Trophoblast cell (in vitro differentiated cells and primary cell): ENCODE results near the gene MYO1B.

Source experiments
- DNase-seq, 2 donors: peaks; one replicate each; pipeline ENCODE4 v3.0.0-alpha.2; 2016
- H2AFZ ChIP-seq: 2 replicates; pipeline ENCODE4 v1.6.1; 2013; ENCODE audit warnings: low read length, moderate library complexity, mild to moderate bottlenecking; ENCODE audit not compliant: insufficient read depth, poor library complexity
- H2AK5ac ChIP-seq: 2 replicates; pipeline ENCODE4 v1.6.1; 2013; ENCODE audit warnings: mild to moderate bottlenecking, low read length
- H2BK120ac ChIP-seq: 2 replicates; pipeline ENCODE4 v1.6.1; 2013; ENCODE audit warnings: low read length, mild to moderate bottlenecking, moderate library complexity; ENCODE audit not compliant: insufficient read depth, poor library complexity
- H2BK12ac ChIP-seq: 2 replicates; pipeline ENCODE4 v1.6.1; 2013; ENCODE audit warnings: mild to moderate bottlenecking, low read length, moderate library complexity
- H2BK5ac ChIP-seq: 2 replicates; pipeline ENCODE4 v1.6.1; 2013; ENCODE audit warnings: low read length, low read depth, moderate library complexity, mild to moderate bottlenecking; ENCODE audit not compliant: poor library complexity
- H3K14ac ChIP-seq: 2 replicates; pipeline ENCODE4 v1.6.1; 2013; ENCODE audit warnings: mild to moderate bottlenecking, low read length
- H3K18ac ChIP-seq: 2 replicates; pipeline ENCODE4 v1.6.1; 2013; ENCODE audit warnings: mild to moderate bottlenecking, low read length
- H3K23ac ChIP-seq: 2 replicates; pipeline ENCODE4 v1.6.1; 2013; ENCODE audit warnings: low read length
- H3K27ac ChIP-seq: 2 replicates; pipeline ENCODE4 v1.5.1; 2013; ENCODE audit warnings: low read depth, mild to moderate bottlenecking, inconsistent platforms, low read length, moderate library complexity
- H3K27me3 ChIP-seq: 2 replicates; pipeline ENCODE4 v1.6.1; 2013; ENCODE audit warnings: inconsistent platforms, mild to moderate bottlenecking, low read length, moderate library complexity; ENCODE audit not compliant: insufficient read depth
- H3K36me3 ChIP-seq, 2 experiments: 1 replicate in 1 of 2; 2 replicates in 1 of 2; pipeline ENCODE4 v1.6.1; 2013; ENCODE audit warnings: low read length in 2 of 2, mild to moderate bottlenecking in 2 of 2, moderate library complexity in 1 of 2; ENCODE audit not compliant: insufficient read depth in 2 of 2, control insufficient read depth in 1 of 2
- H3K4ac ChIP-seq: 2 replicates; pipeline ENCODE4 v1.6.1; 2013; ENCODE audit warnings: low read depth, mild to moderate bottlenecking, low read length, moderate library complexity
- H3K4me1 ChIP-seq, 2 experiments: 1 replicate in 1 of 2; 2 replicates in 1 of 2; pipeline ENCODE4 v1.6.1; 2013; ENCODE audit warnings: low read length in 2 of 2, mild to moderate bottlenecking in 2 of 2, moderate library complexity in 1 of 2; ENCODE audit not compliant: insufficient read depth in 2 of 2, control insufficient read depth in 1 of 2
- H3K4me2 ChIP-seq: 2 replicates; pipeline ENCODE4 v1.6.1; 2013; ENCODE audit warnings: inconsistent platforms, mild to moderate bottlenecking, low read length, moderate library complexity
- H3K4me3 ChIP-seq: 2 replicates; pipeline ENCODE4 v1.5.1; 2013; ENCODE audit warnings: mild to moderate bottlenecking, low read depth, low read length, inconsistent platforms
- H3K79me1 ChIP-seq: one replicate; pipeline ENCODE4 v1.6.1; 2013; ENCODE audit warnings: low read length
- H3K79me2 ChIP-seq: 2 replicates; pipeline ENCODE4 v1.6.1; 2013; ENCODE audit warnings: low read length, mild to moderate bottlenecking; ENCODE audit not compliant: control insufficient read depth, insufficient read depth, poor library complexity
- H3K9ac ChIP-seq: 2 replicates; pipeline ENCODE4 v1.6.1; 2013; ENCODE audit warnings: mild to moderate bottlenecking, low read length
- H3K9me3 ChIP-seq: 2 replicates; pipeline ENCODE4 v1.6.1; 2013; ENCODE audit warnings: low read depth, mild to moderate bottlenecking, control low read depth, inconsistent platforms, low read length; ENCODE audit not compliant: insufficient read depth
- H4K12ac ChIP-seq: 2 replicates; pipeline ENCODE4 v1.6.1; 2013; ENCODE audit warnings: low read depth, mild to moderate bottlenecking, low read length, moderate library complexity
- H4K8ac ChIP-seq: 2 replicates; pipeline ENCODE4 v1.6.1; 2013; ENCODE audit warnings: low read depth, mild to moderate bottlenecking, low read length, moderate library complexity
- H4K91ac ChIP-seq: one replicate; pipeline ENCODE4 v1.6.1; 2013; ENCODE audit warnings: low read depth, mild to moderate bottlenecking, low read length, moderate library complexity
- WGBS: extraction: QIAGEN DNeasy Blood & Tissue Kit; methylation state at CpG from one replicate; pipeline ENCODE4 v1.1.7; 2013; ENCODE audit warnings: missing lambda C conversion rate; ENCODE audit not compliant: insufficient read length, insufficient coverage; ENCODE audit errors: extremely low coverage; 5-methylcytosine and 5-hydroxymethylcytosine counted together

The MYO1B gene

DNA sequence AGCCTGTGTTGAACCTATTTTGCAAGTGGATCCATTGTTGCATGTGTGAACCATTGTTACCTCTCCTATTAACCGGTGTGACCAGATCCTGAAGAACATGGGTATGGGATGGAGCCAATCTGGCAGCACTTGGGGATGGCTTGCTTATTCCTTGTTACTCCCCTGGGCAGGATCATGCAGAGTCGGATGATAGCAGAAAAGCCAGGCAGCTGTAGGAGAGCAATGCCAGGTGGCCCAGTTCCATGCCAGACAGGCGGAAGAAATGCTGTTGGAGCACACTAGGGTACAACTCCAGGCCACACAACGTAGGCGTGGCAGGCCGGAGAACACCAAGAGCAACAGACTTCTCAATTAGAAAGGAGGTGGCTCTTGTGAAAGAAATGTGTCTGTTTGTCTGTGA is 16.3 kb upstream of the MYO1B start:
- no peaks in the 10 kb centered on the region for H3K79me2 ChIP-seq
- H4K12ac ChIP-seq: no peak overlapping the region
- no peak overlapping the region for H2BK5ac ChIP-seq
- peaks cover 0 to 2% of the 10 kb centered on the region in 2 experiments for H3K4me1 ChIP-seq
- no peak overlapping the region for H3K4ac ChIP-seq
- no peak overlapping the region for H2AFZ ChIP-seq
- DNase-seq: no peak
- no peak overlapping the region for H3K14ac ChIP-seq
- H3K9me3 ChIP-seq: no peaks in the 10 kb centered on the region
- H3K36me3 ChIP-seq: no peaks in the 10 kb centered on the region
- no peak overlapping the region for H3K18ac ChIP-seq
- no peaks in the 10 kb centered on the region for H3K79me1 ChIP-seq
- H3K9ac ChIP-seq: no peak overlapping the region
- no peak overlapping the region for H3K27ac ChIP-seq
- no peak overlapping the region for H2BK12ac ChIP-seq
- no peak overlapping the region for H4K91ac ChIP-seq
- no peak overlapping the region for H2BK120ac ChIP-seq
- H2AK5ac ChIP-seq: no peak overlapping the region
- no peak overlapping the region for H3K23ac ChIP-seq
- no CpG with 5 or more reads among the region's 6 CpGs for WGBS
- no peak overlapping the region for H3K4me3 ChIP-seq
- H3K27me3 ChIP-seq: no peaks in the 10 kb centered on the region
- H4K8ac ChIP-seq: no peak overlapping the region
- no peak overlapping the region for H3K4me2 ChIP-seq

GRCh38 chr2:191230174-191230573 is 15.0 kb upstream of the MYO1B start:
- peaks cover 0 to 2% of the 10 kb centered on the region in 2 experiments for H3K4me1 ChIP-seq
- H3K79me2 ChIP-seq: no peaks in the 10 kb centered on the region
- no peak overlapping the region for H2AK5ac ChIP-seq
- H3K9ac ChIP-seq: no peak overlapping the region
- no peak overlapping the region for H2BK120ac ChIP-seq
- no peak overlapping the region for H4K8ac ChIP-seq
- no peak overlapping the region for H3K4me2 ChIP-seq
- H2AFZ ChIP-seq: no peak overlapping the region
- no peaks in the 10 kb centered on the region for H3K27me3 ChIP-seq
- no peak overlapping the region for H3K4ac ChIP-seq
- no peak overlapping the region for H2BK5ac ChIP-seq
- no peaks in the 10 kb centered on the region for H3K9me3 ChIP-seq
- no peak overlapping the region for H3K4me3 ChIP-seq
- H3K27ac ChIP-seq: no peak overlapping the region
- no peaks in the 10 kb centered on the region for H3K36me3 ChIP-seq
- H4K12ac ChIP-seq: no peak overlapping the region
- H3K23ac ChIP-seq: peak overlapping the region; percentile 77
- no CpG with 5 or more reads among the region's 5 CpGs for WGBS
- H4K91ac ChIP-seq: no peak overlapping the region
- no peaks in the 10 kb centered on the region for H3K79me1 ChIP-seq
- H3K14ac ChIP-seq: no peak overlapping the region
- no peak for DNase-seq
- no peak overlapping the region for H3K18ac ChIP-seq
- H2BK12ac ChIP-seq: no peak overlapping the region

- H3K9me3 ChIP-seq: no peaks in the 10 kb centered on the region
- H3K14ac ChIP-seq: no peak overlapping the region
- no peaks in the 10 kb centered on the region for H3K79me2 ChIP-seq
- no CpG with 5 or more reads among the region's 2 CpGs for WGBS
- no peak overlapping the region for H2BK12ac ChIP-seq
- no peak overlapping the region for H4K91ac ChIP-seq
- H3K79me1 ChIP-seq: no peaks in the 10 kb centered on the region
- no peak overlapping the region for H4K12ac ChIP-seq
- H3K4me3 ChIP-seq: no peak overlapping the region
- H3K4ac ChIP-seq: no peak overlapping the region
- DNase-seq: peak in 1 of 2 donors; percentile 21
- peaks cover 0 to 2% of the 10 kb centered on the region in 2 experiments for H3K4me1 ChIP-seq
- H2AK5ac ChIP-seq: no peak overlapping the region
- H2AFZ ChIP-seq: no peak overlapping the region
- no peak overlapping the region for H3K18ac ChIP-seq
- no peak overlapping the region for H2BK5ac ChIP-seq
- H3K27me3 ChIP-seq: no peaks in the 10 kb centered on the region
- H2BK120ac ChIP-seq: no peak overlapping the region
- H3K23ac ChIP-seq: no peak overlapping the region
- no peaks in the 10 kb centered on the region for H3K36me3 ChIP-seq
- H3K9ac ChIP-seq: no peak overlapping the region
- H4K8ac ChIP-seq: no peak overlapping the region
- H3K4me2 ChIP-seq: no peak overlapping the region
- no peak overlapping the region for H3K27ac ChIP-seq
Measured at GRCh38 chr2:191231995-191232394, 13.2 kb upstream of the MYO1B start.

GRCh38 chr2:191233533-191233932 is 11.7 kb upstream of the MYO1B start:
- Histone ChIP-seq H3K27ac (no peak overlapping the region), H3K14ac (no peak overlapping the region), H3K27me3 (no peaks in the 10 kb centered on the region), H4K8ac (no peak overlapping the region), H4K91ac (no peak overlapping the region), H3K18ac (no peak overlapping the region), H3K23ac (no peak overlapping the region), H2AK5ac (no peak overlapping the region), H3K4me3 (no peak overlapping the region), H3K9me3 (no peaks in the 10 kb centered on the region), H3K4ac (no peak overlapping the region), H2BK120ac (no peak overlapping the region), H4K12ac (no peak overlapping the region), H3K79me2 (no peaks in the 10 kb centered on the region), H3K9ac (no peak overlapping the region), H3K4me1 (peaks cover 0 to 2% of the 10 kb centered on the region in 2 experiments), H2BK5ac (no peak overlapping the region), H3K4me2 (no peak overlapping the region), H2AFZ (no peak overlapping the region), H3K36me3 (no peaks in the 10 kb centered on the region), H3K79me1 (no peaks in the 10 kb centered on the region), H2BK12ac (no peak overlapping the region)
- WGBS: no CpG with 5 or more reads among the region's 5 CpGs
- no peak for DNase-seq
